Activated CD4-positive, alpha-beta memory T cell treated with anti-CD3 and anti-CD28 coated beads for 36 hours (primary cell): ENCODE measurements around the gene CSH1. TPM values are rescaled to one million over a fixed set of nuclear protein-coding genes. Genes with fewer than 3 reads are reported as not detected.
"Not testable (repeated sequence)": the region's sequence is repeated elsewhere in the genome, so short reads cannot be mapped to it uniquely, and the experiment has no call there.

ENCODE experiments used
- CTCF ChIA-PET: fragments of 350-600 bp; sonication (Branson Sonifier 250); formaldehyde crosslinking; loops from one replicate; lab custom pipeline; 2021; ENCODE audit warnings: antibody characterized with exemption, inconsistent platforms; lab: Charles Lee
- POLR2A ChIA-PET: fragments of 350-600 bp; sonication (Branson Sonifier 250); formaldehyde crosslinking; loops from one replicate; lab custom pipeline; 2021; ENCODE audit warnings: antibody characterized with exemption; lab: Charles Lee
- DNase-seq: peaks from one replicate; pipeline ENCODE4 v3.0.0-alpha.2; 2020
- H3K27ac Mint-ChIP-seq: one replicate; pipeline ENCODE4 v1.8.0; 2021; ENCODE audit warnings: mixed read lengths
- H3K27me3 Mint-ChIP-seq: one replicate; pipeline ENCODE4 v1.8.0; 2021; ENCODE audit warnings: mixed read lengths
- H3K36me3 Mint-ChIP-seq: one replicate; pipeline ENCODE4 v1.8.0; 2021; ENCODE audit warnings: mixed read lengths
- H3K4me1 Mint-ChIP-seq: one replicate; pipeline ENCODE4 v1.8.0; 2021; ENCODE audit warnings: low read depth, mixed read lengths
- H3K4me3 Mint-ChIP-seq: one replicate; pipeline ENCODE4 v1.8.0; 2021; ENCODE audit warnings: mild to moderate bottlenecking, mixed read lengths
- H3K9me3 Mint-ChIP-seq: one replicate; pipeline ENCODE4 v1.8.0; 2021; ENCODE audit warnings: mixed read lengths
- intact Hi-C: fragments of 100-400 bp; cut with micrococcal nuclease; formaldehyde crosslinking; loops from one replicate; pipeline ENCODE4 v1.15.1; 2023
- total RNA-seq, 2 experiments: library from RNA; stranded (reverse); gene quantifications; one replicate each; pipeline ENCODE4 v1.2.3, GENCODE V29; 2021

Gene CSH1
- total RNA-seq: not detected

- CTCF ChIA-PET: interaction anchor here (0.6 kb wide), 1 partner anchor 420 kb away, joined by 5 read pairs; no protein-coding TSS in a partner anchor
- not testable (repeated sequence) for H3K9me3 Mint-ChIP-seq
Observed at GRCh38 chr17:63896524-63897354, at the start of gene CSH1. Gene CSH1 (minus strand): TSS chr17:63896574. CDS start chr17:63896511, 63 bp downstream.

GRCh38 chr17:63945784-63946439 lies 49.5 kb upstream of the CSH1 start:
- Mint-ChIP-seq H3K36me3 (no peaks in the 10 kb centered on the region), H3K4me3 (no peak overlapping the region), H3K27ac (no peak overlapping the region), H3K4me1 (peaks cover 14% of the 10 kb centered on the region), H3K27me3 (no peaks in the 10 kb centered on the region), H3K9me3 (no peaks in the 10 kb centered on the region)
- DNase-seq: no peak
- ChIA-PET CTCF (interaction anchor here (0.5 to 2.9 kb wide), 56 partner anchors 8 to 544 kb away, joined by 3 to 92 read pairs (median 6); partner anchors contain the start of genes CD79B, CSHL1, ERN1 and GH1), POLR2A (interaction anchor here (0.9 to 2.1 kb wide), 5 partner anchors 14 to 200 kb away, joined by 4 to 11 read pairs (median 7); partner anchors contain the start of genes CD79B and ICAM2)
- intact Hi-C loops: loop anchor here (1.0 to 2.0 kb wide), 3 partner anchors 14 to 27 kb away; partner anchors contain the start of genes CD79B and GH1

More at GRCh38 chr17:63896524-63897354, at the start of gene CSH1:
- POLR2A ChIA-PET, H3K27me3 Mint-ChIP-seq, DNase-seq, H3K27ac Mint-ChIP-seq, H3K36me3 Mint-ChIP-seq, H3K4me3 Mint-ChIP-seq: not testable (repeated sequence)
- peaks cover 15% of the 10 kb centered on the region for H3K4me1 Mint-ChIP-seq
- intact Hi-C loops: loop anchor here (5.0 kb wide), 1 partner anchor 131 kb away; no protein-coding TSS in a partner anchor

- Mint-ChIP-seq H3K27ac (no peak overlapping the region), H3K9me3 (no peaks in the 10 kb centered on the region), H3K4me1 (peaks cover 14% of the 10 kb centered on the region), H3K27me3 (no peaks in the 10 kb centered on the region), H3K36me3 (no peaks in the 10 kb centered on the region), H3K4me3 (no peak overlapping the region)
- intact Hi-C loops: no loop called here
- CTCF ChIA-PET: interaction anchor here (1.5 to 2.9 kb wide), 8 partner anchors 12 to 250 kb away, joined by 5 to 92 read pairs (median 24); partner anchors contain the start of genes CSHL1 and GH1
- no peak for DNase-seq
- POLR2A ChIA-PET: no interaction called here
Observed at GRCh38 chr17:63944736-63945499, 48.5 kb upstream of the CSH1 start.

- ChIA-PET CTCF (no interaction called here), POLR2A (no interaction called here)
- H3K36me3 Mint-ChIP-seq: no peaks in the 10 kb centered on the region
- H3K9me3 Mint-ChIP-seq: no peaks in the 10 kb centered on the region
- H3K4me1 Mint-ChIP-seq: peaks cover 16% of the 10 kb centered on the region
- H3K27ac Mint-ChIP-seq: peak overlapping the region; percentile 24
- intact Hi-C loops: no loop called here
- no peaks in the 10 kb centered on the region for H3K27me3 Mint-ChIP-seq
- H3K4me3 Mint-ChIP-seq: no peak overlapping the region
- no peak for DNase-seq
Observed at GRCh38 chr17:63943745-63944144, 47.4 kb upstream of the CSH1 start.

GRCh38 chr17:63942309-63942985 lies 46.1 kb upstream of the CSH1 start:
- intact Hi-C loops: no loop called here
- no peak overlapping the region for H3K4me3 Mint-ChIP-seq
- ChIA-PET CTCF (interaction anchor here (1.2 kb wide), 1 partner anchor 10 kb away, joined by 3 read pairs; the partner anchor contains the start of gene CD79B), POLR2A (no interaction called here)
- H3K36me3 Mint-ChIP-seq: no peaks in the 10 kb centered on the region
- DNase-seq: no peak
- H3K27me3 Mint-ChIP-seq: no peaks in the 10 kb centered on the region
- H3K9me3 Mint-ChIP-seq: no peaks in the 10 kb centered on the region
- H3K4me1 Mint-ChIP-seq: peaks cover 16% of the 10 kb centered on the region
- H3K27ac Mint-ChIP-seq: no peak overlapping the region

GRCh38 chr17:63941751-63942150 lies 45.4 kb upstream of the CSH1 start:
- Mint-ChIP-seq H3K4me3 (no peak overlapping the region), H3K27ac (no peak overlapping the region), H3K9me3 (no peaks in the 10 kb centered on the region), H3K27me3 (no peaks in the 10 kb centered on the region), H3K36me3 (no peaks in the 10 kb centered on the region), H3K4me1 (peaks cover 15% of the 10 kb centered on the region)
- DNase-seq: no peak
- ChIA-PET POLR2A (no interaction called here), CTCF (interaction anchor here (1.2 kb wide), 1 partner anchor 10 kb away, joined by 3 read pairs; the partner anchor contains the start of gene CD79B)
- intact Hi-C loops: no loop called here

- Mint-ChIP-seq H3K27me3 (no peaks in the 10 kb centered on the region), H3K4me1 (peaks cover 10% of the 10 kb centered on the region), H3K4me3 (no peak overlapping the region), H3K9me3 (no peaks in the 10 kb centered on the region), H3K36me3 (no peaks in the 10 kb centered on the region), H3K27ac (no peak overlapping the region)
- intact Hi-C loops: no loop called here
- DNase-seq: no peak
- POLR2A ChIA-PET: no interaction called here
- CTCF ChIA-PET: no interaction called here
Observed at GRCh38 chr17:63941162-63941561, 44.8 kb upstream of the CSH1 start.

- Mint-ChIP-seq H3K4me1 (peaks cover 4% of the 10 kb centered on the region), H3K4me3 (no peak overlapping the region), H3K27ac (no peak overlapping the region), H3K27me3 (no peaks in the 10 kb centered on the region), H3K9me3 (no peaks in the 10 kb centered on the region), H3K36me3 (no peaks in the 10 kb centered on the region)
- ChIA-PET POLR2A (no interaction called here), CTCF (interaction anchor here (0.5 to 1.2 kb wide), 3 partner anchors 10 to 70 kb away, joined by 3 to 5 read pairs (median 3); no protein-coding TSS in a partner anchor)
- DNase-seq: no peak
- intact Hi-C loops: no loop called here
Observed at GRCh38 chr17:63940584-63940983, 44.2 kb upstream of the CSH1 start.

GRCh38 chr17:63939884-63940283 lies 43.5 kb upstream of the CSH1 start:
- POLR2A ChIA-PET: no interaction called here
- Mint-ChIP-seq H3K4me1 (peaks cover 2% of the 10 kb centered on the region), H3K36me3 (no peaks in the 10 kb centered on the region), H3K9me3 (no peaks in the 10 kb centered on the region), H3K27me3 (no peaks in the 10 kb centered on the region), H3K4me3 (no peak overlapping the region), H3K27ac (no peak overlapping the region)
- no peak for DNase-seq
- intact Hi-C loops: no loop called here
- CTCF ChIA-PET: interaction anchor here (1.0 to 1.3 kb wide), 3 partner anchors 9 to 193 kb away, joined by 3 to 6 read pairs (median 5); no protein-coding TSS in a partner anchor

GRCh38 chr17:63939401-63939800 lies 43.0 kb upstream of the CSH1 start:
- intact Hi-C loops: no loop called here
- DNase-seq: no peak
- POLR2A ChIA-PET: no interaction called here
- peaks cover 2% of the 10 kb centered on the region for H3K4me1 Mint-ChIP-seq
- H3K27me3 Mint-ChIP-seq: no peaks in the 10 kb centered on the region
- CTCF ChIA-PET: interaction anchor here (1.0 to 1.3 kb wide), 3 partner anchors 8 to 194 kb away, joined by 3 to 6 read pairs (median 5); no protein-coding TSS in a partner anchor
- no peak overlapping the region for H3K27ac Mint-ChIP-seq
- H3K4me3 Mint-ChIP-seq: no peak overlapping the region
- H3K36me3 Mint-ChIP-seq: no peaks in the 10 kb centered on the region
- no peaks in the 10 kb centered on the region for H3K9me3 Mint-ChIP-seq

GRCh38 chr17:63937920-63938319 lies 41.5 kb upstream of the CSH1 start:
- CTCF ChIA-PET: interaction anchor here (1.6 kb wide), 1 partner anchor 9 kb away, joined by 6 read pairs; no protein-coding TSS in a partner anchor

More at GRCh38 chr17:63937920-63938319, 41.5 kb upstream of the CSH1 start:
- POLR2A ChIA-PET: no interaction called here
- no peaks in the 10 kb centered on the region for H3K36me3 Mint-ChIP-seq
- no peak for DNase-seq
- no peaks in the 10 kb centered on the region for H3K27me3 Mint-ChIP-seq
- H3K27ac Mint-ChIP-seq: no peak overlapping the region
- intact Hi-C loops: no loop called here
- no peaks in the 10 kb centered on the region for H3K9me3 Mint-ChIP-seq
- peaks cover 2% of the 10 kb centered on the region for H3K4me1 Mint-ChIP-seq
- H3K4me3 Mint-ChIP-seq: no peak overlapping the region
